HG02610 (cell line): ENCODE data around the gene CHST4.
"Not testable (repeated sequence)": the region's sequence is repeated elsewhere in the genome, so short reads cannot be mapped to it uniquely, and the experiment has no call there.

Source experiments
- ATAC-seq: cut with Tn5 transposase; IDR thresholded peaks from one replicate; pipeline ENCODE4 v1.9.1; 2021; ENCODE audit warnings: mild to moderate bottlenecking, moderate library complexity; ENCODE audit not compliant: unreplicated experiment

The CHST4 gene

GRCh38 chr16:71569621-71570020 lies 43.4 kb downstream of the CHST4 start:
- ATAC-seq = no peak

DNA sequence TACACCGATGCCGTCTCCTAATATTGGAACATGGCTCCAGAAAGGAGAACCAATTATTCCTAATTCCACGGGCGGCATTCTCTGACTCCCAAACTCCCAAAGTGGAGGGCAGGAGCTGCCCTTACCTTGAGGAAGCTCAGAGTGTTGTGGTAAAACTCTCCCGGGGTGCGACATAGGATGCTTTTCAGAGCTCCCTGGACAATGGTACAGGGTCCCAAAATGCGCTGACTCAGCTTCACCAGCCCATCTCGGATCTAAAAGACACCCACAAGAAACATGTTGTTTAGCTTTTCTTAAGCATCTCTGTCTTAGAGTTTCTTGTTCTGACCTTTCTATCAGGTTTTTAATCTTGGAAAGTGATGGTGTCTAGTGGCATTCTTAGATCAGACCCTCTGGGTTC lies 43.9 kb downstream of the CHST4 start:
- ATAC-seq = no peak

DNA sequence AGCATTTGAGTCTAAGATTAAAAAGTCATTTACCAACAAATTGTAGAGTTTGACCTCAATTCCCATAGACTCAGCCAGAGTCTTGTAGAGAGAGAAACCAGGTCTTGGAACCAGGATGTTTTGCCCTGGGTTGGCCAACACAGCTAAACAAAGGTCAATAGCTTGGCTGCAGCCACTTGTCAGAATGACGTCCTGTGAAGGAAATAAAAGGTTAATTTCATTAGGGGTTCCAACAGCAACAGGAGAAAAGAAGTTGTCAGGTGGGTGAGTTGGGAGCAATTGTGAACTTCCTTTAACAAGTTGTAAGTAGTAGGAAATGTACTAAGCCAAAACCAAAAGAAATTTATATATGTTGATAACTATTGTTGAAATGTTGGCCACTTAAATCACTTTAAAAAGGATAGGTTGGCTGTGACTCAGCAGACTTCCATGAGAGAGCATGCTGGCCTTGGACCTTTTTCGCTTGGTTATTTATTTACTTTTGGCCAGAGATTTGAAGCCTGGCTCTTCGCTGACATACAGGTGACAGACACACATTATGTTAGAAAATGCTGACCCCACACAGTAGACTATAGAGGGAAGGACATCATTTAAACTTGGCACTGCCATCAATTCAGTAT lies 46.4 kb downstream of the CHST4 start:
- no peak for ATAC-seq

- no peak for ATAC-seq
These were observed 47.3 kb downstream of the CHST4 start for GRCh38 chr16:71573387-71574094.

DNA sequence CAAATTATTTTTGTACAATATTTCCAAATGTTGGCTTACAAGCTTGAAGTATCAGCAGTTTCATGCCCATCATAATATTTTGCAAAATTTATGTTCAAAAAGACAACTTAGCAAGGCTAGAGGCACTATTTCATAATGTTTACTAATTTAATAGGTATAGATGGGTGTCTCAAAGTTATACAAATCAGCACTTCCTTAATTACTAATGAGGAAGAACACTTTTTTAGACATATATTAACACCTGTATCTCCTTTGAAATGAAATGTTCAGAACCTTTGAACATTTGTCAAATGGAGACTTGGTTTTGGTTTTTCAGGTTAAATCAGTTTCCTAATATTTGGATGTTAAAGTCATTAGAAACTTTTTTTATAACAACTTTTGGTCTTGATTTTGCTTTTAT lies 48.5 kb downstream of the CHST4 start:
- no peak for ATAC-seq

DNA sequence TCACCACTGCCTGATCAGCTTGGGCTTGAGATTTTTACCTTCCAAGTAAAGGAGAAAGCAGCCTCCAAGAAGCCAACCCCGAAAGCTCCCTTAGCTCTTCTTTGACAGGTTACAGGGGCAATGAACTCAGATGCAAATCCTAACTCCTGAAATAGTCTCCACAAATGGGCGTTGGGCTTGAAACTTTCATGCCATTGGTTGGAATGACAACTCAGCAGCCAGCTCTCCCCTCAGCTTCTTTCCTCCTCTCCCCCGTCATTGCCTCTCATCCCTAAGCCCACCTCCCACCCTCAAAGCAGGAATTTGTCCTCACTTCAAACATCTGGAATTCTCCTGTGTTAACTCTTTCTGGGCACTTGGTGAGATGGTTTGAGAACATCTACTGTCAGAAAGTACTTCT lies 50.7 kb downstream of the CHST4 start, which contains the start of gene TAT:
Gene TAT, minus strand, starts transcription at position 122 of the 400 bp plus-strand sequence. CDS start 677 bp downstream, outside the sequence.
- no peak for ATAC-seq

DNA sequence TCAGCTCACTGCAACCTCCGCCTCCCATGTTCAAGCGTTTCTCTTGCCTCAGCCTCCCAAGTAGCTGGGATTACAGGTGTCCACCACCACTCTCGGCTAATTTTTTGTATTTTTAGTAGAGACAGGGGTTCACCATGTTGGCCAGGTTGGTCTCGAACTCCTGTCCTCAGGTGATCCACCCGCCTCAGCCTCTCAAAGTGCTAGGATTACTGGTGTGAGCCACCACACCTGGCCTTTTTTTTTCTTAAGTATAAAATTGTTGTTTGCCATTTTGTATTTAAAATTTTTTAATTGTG lies 56.3 kb downstream of the CHST4 start:
- not testable (repeated sequence) for ATAC-seq

DNA sequence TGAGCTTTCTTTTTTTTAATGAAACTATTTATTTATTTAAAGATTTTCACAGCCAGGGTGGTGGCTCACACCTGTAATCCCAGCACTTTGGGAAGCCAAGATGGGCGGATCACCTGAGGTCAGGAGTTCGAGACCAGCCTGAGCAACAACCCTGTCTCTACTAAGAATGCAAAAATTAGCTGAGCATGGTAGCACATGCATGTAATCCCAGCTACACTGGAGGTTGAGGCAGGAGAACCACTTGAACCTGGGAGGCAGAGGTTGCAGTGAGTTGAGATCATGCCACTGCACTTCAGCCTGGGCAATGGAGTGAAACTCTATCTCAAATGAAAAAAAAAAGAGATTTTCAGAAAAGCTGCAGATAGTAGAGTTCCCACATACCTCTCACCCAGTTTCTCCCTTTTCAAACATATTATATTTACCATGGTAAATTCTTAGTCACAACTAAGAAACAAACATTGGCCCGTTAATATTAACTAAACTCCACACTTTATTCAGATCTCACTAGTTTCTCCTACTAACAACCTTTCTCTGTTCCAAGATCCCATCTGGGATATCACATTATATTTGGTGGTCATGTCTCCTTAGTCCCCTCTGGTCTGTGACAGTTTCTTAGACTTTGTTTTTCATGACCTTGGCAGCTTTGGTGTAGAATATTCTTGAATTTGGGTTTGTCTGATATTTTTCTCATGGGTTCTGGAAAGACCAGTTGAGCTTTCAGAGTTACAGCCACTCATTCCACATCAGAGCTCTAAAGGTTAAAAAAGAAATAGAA lies 58.5 kb downstream of the CHST4 start:
- ATAC-seq = no peak

- no peak for ATAC-seq
These were observed 59.1 kb downstream of the CHST4 start for GRCh38 chr16:71585318-71585703.
